HEK293T (cell line): ENCODE data around the gene CATSPERD.

Experiments used
- ARNT ChIP-seq: fragments of 450-650 bp; IDR thresholded peaks from 2 replicates; pipeline ENCODE4 v1.6.1; 2017; ENCODE audit warnings: mild to moderate bottlenecking
- BHLHE40 ChIP-seq: fragments of 450-650 bp; IDR thresholded peaks from 2 replicates; pipeline ENCODE4 v1.6.1; 2016; ENCODE audit warnings: mild to moderate bottlenecking, moderate library complexity, borderline replicate concordance
- ELF4 ChIP-seq: fragments of 450-650 bp; IDR thresholded peaks from 2 replicates; pipeline ENCODE4 v1.6.1; 2017; ENCODE audit warnings: antibody characterized with exemption
- FOXA1 ChIP-seq: fragments of 450-650 bp; IDR thresholded peaks from 2 replicates; pipeline ENCODE4 v1.6.1; 2016; ENCODE audit warnings: mild to moderate bottlenecking
- FOXK2 ChIP-seq: fragments of 450-650 bp; IDR thresholded peaks from 2 replicates; pipeline ENCODE4 v1.6.1; 2016; ENCODE audit warnings: mild to moderate bottlenecking
- FOXM1 ChIP-seq: fragments of 450-650 bp; IDR thresholded peaks from 2 replicates; pipeline ENCODE4 v1.6.1; 2017; ENCODE audit warnings: mild to moderate bottlenecking, borderline replicate concordance
- L3MBTL2 ChIP-seq: fragments of 450-650 bp; conservative IDR thresholded peaks from 2 replicates; pipeline ENCODE4 v1.6.1; 2016; ENCODE audit warnings: mild to moderate bottlenecking
- NFRKB ChIP-seq: fragments of 450-650 bp; IDR thresholded peaks from 2 replicates; pipeline ENCODE4 v1.6.1; 2016; ENCODE audit warnings: mild to moderate bottlenecking, moderate library complexity
- SP1 ChIP-seq: fragments of 450-650 bp; IDR thresholded peaks from 2 replicates; pipeline ENCODE4 v1.6.1; 2017
- SUZ12 ChIP-seq: fragments of 450-650 bp; IDR thresholded peaks from 2 replicates; pipeline ENCODE4 v1.6.1; 2016; ENCODE audit warnings: mild to moderate bottlenecking
- TARDBP ChIP-seq: fragments of 450-650 bp; IDR thresholded peaks from 2 replicates; pipeline ENCODE4 v1.6.1; 2016
- ZNF384 ChIP-seq: fragments of 450-650 bp; IDR thresholded peaks from 2 replicates; pipeline ENCODE4 v1.6.1; 2016
- TF ChIP-seq, protein P1 (sequence below): fragments of 450-650 bp; IDR thresholded peaks from 2 replicates; pipeline ENCODE4 v1.6.1; 2016

- TF ChIP-seq FOXM1 (no peak), ARNT (no peak), BHLHE40 (no peak), FOXA1 (no peak), ELF4 (no peak), SP1 (no peak), SUZ12 (no peak), TARDBP (no peak), FOXK2 (no peak), NFRKB (no peak), L3MBTL2 (no peak), ZNF384 (no peak)
- TF ChIP-seq, protein P1, sequence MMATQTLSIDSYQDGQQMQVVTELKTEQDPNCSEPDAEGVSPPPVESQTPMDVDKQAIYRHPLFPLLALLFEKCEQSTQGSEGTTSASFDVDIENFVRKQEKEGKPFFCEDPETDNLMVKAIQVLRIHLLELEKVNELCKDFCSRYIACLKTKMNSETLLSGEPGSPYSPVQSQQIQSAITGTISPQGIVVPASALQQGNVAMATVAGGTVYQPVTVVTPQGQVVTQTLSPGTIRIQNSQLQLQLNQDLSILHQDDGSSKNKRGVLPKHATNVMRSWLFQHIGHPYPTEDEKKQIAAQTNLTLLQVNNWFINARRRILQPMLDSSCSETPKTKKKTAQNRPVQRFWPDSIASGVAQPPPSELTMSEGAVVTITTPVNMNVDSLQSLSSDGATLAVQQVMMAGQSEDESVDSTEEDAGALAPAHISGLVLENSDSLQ = no peak
Observed at GRCh38 chr19:5765220-5765619, 44.8 kb downstream of the CATSPERD start.
